Colonic mucosa (tissue), 4 donors: Measurements from ENCODE around the gene CD69. TPM values are rescaled to one million over a fixed set of nuclear protein-coding genes. Genes with fewer than 3 reads are reported as not detected.

Source experiments
- DNase-seq: peaks from one replicate; pipeline ENCODE4 v3.0.0-alpha.2; 2020
- H3K27ac ChIP-seq: fragments of 200-600 bp; one replicate; pipeline ENCODE4 v1.8.0; 2021
- H3K27me3 ChIP-seq: fragments of 200-600 bp; one replicate; pipeline ENCODE4 v1.8.0; 2021
- H3K36me3 ChIP-seq: fragments of 200-600 bp; one replicate; pipeline ENCODE4 v1.8.0; 2021
- H3K4me1 ChIP-seq: fragments of 200-600 bp; one replicate; pipeline ENCODE4 v1.8.0; 2021; ENCODE audit warnings: mild to moderate bottlenecking
- H3K4me3 ChIP-seq: fragments of 200-600 bp; one replicate; pipeline ENCODE4 v1.8.0; 2021
- H3K9ac ChIP-seq, 2 donors: one replicate each; pipeline ENCODE4 v1.7.0; 2013; ENCODE audit warnings: control low read depth in 2 of 2, low read depth in 2 of 2, low read length in 2 of 2
- H3K9me3 ChIP-seq: fragments of 200-600 bp; one replicate; pipeline ENCODE4 v1.8.0; 2021
- intact Hi-C: fragments of 100-400 bp; cut with DNase I; formaldehyde crosslinking; loops from one replicate; pipeline ENCODE4 v1.14.1; 2022
- total RNA-seq, 2 donors: library from RNA; stranded (reverse); fragmentation: NEBNext Ultra II Directional in 1 of 2; extraction: Animal tissue kit (Norgen Biotek cat#: 25700) in 1 of 2; gene quantifications; one replicate each; pipeline ENCODE4 v1.2.1, GENCODE V29; 2021
- TF ChIP-seq, protein P1 (sequence below): fragments of 200-600 bp; IDR thresholded peaks from one replicate; pipeline ENCODE4 v1.8.0; 2022; ENCODE audit warnings: antibody characterized with exemption, mild to moderate bottlenecking
- donor health status: healthy.
- donor health status: DM: no; HTN: no; CAD: no.
- donor health status: DM: no; HTN: no; CAD: no.

The CD69 gene
- total RNA-seq, 2 donors from 2014 or later = 1.4 to 3.2 TPM

DNA sequence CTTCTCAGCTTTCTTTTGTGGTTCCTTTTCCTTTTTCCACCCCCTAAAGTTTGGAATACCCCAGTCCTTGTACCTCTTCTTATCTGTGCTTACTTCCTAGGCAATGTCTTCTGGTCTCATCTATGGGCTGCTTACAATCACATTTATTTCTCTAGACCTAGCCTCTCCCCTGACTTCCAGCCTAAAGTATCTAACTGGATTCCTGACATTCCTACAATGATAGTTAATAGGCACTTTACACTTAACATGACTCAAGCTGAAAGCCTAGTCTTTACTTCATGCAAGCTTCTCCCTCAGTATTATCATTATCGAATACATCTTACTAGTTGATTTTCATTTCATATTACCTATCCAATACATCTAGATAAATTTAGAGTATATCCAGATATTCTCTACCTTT, 49.0 kb downstream of the CD69 start:
- H3K4me3 ChIP-seq = no peak overlapping the region
- intact Hi-C loops = no loop called here
- no peak overlapping the region for H3K27ac ChIP-seq
- no peak overlapping the region for H3K9ac ChIP-seq
- no peaks in the 10 kb centered on the region for H3K27me3 ChIP-seq
- TF ChIP-seq, protein P1, sequence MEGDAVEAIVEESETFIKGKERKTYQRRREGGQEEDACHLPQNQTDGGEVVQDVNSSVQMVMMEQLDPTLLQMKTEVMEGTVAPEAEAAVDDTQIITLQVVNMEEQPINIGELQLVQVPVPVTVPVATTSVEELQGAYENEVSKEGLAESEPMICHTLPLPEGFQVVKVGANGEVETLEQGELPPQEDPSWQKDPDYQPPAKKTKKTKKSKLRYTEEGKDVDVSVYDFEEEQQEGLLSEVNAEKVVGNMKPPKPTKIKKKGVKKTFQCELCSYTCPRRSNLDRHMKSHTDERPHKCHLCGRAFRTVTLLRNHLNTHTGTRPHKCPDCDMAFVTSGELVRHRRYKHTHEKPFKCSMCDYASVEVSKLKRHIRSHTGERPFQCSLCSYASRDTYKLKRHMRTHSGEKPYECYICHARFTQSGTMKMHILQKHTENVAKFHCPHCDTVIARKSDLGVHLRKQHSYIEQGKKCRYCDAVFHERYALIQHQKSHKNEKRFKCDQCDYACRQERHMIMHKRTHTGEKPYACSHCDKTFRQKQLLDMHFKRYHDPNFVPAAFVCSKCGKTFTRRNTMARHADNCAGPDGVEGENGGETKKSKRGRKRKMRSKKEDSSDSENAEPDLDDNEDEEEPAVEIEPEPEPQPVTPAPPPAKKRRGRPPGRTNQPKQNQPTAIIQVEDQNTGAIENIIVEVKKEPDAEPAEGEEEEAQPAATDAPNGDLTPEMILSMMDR = no peak
- no peaks in the 10 kb centered on the region for H3K9me3 ChIP-seq
- no peaks in the 10 kb centered on the region for H3K4me1 ChIP-seq
- DNase-seq = no peak
- H3K36me3 ChIP-seq = no peaks in the 10 kb centered on the region

GRCh38 chr12:9710584-9711375, 49.9 kb downstream of the CD69 start:
- no peaks in the 10 kb centered on the region for H3K4me1 ChIP-seq
- no peak overlapping the region for H3K9ac ChIP-seq
- no peak overlapping the region for H3K4me3 ChIP-seq
- DNase-seq = no peak
- no peaks in the 10 kb centered on the region for H3K36me3 ChIP-seq
- H3K27me3 ChIP-seq = no peaks in the 10 kb centered on the region
- intact Hi-C loops = no loop called here
- H3K27ac ChIP-seq = no peak overlapping the region
- H3K9me3 ChIP-seq = no peaks in the 10 kb centered on the region
- TF ChIP-seq, protein P1 = no peak

DNA sequence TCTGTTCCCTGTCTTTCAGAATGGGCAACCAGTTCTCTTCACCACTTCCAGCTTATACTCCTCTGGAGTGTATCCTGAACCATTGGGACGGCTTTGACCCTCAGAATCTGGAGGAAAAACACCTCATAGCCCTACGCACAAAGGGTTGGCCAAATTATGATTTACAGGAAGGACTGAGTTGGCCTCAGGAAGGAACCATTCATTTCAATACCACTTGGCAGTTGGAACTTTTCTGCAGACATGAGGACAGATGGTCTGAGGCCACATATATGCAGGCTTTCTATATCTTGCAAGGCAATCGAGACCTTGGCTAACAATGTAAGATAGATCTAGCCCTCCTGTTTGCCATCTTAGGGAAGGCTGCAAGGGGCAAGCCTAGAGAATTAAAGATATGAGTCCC, 51.8 kb downstream of the CD69 start:
- DNase-seq = no peak
- no peaks in the 10 kb centered on the region for H3K4me1 ChIP-seq
- no peak overlapping the region for H3K27ac ChIP-seq
- no peaks in the 10 kb centered on the region for H3K36me3 ChIP-seq
- H3K9ac ChIP-seq = no peak overlapping the region
- H3K27me3 ChIP-seq = no peaks in the 10 kb centered on the region
- H3K4me3 ChIP-seq = no peak overlapping the region
- H3K9me3 ChIP-seq = no peaks in the 10 kb centered on the region
- TF ChIP-seq, protein P1 = no peak
- intact Hi-C loops = loop anchor here (5.0 kb wide), 1 partner anchor 377 kb away; no protein-coding TSS in a partner anchor

- no peak overlapping the region for H3K27ac ChIP-seq
Measured at GRCh38 chr12:9707864-9708808, 52.6 kb downstream of the CD69 start.

DNA sequence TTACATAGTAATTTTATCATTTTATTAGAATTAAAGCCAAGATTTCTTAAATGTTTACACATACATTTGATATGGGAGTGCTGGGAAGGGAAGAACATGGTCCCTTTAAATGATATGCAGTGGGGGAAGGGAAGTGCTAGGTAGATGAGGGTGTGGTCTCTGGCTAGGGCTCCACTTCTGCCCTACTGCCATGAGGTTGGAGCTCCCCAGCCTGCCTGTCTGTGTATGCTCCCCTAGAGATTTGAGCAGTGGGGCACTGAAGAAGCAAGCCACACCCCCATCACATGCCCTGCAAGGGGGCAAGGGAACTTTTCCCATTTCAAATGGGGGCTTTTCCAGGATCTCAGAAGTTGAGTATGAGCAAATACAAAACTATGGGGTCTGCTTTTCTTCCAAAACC, 53.3 kb downstream of the CD69 start:
- DNase-seq = no peak
- TF ChIP-seq, protein P1 = no peak
- intact Hi-C loops = loop anchor here (2.0 to 5.0 kb wide), 2 partner anchors 73 to 375 kb away; no protein-coding TSS in a partner anchor
- Histone ChIP-seq H3K27me3 (no peaks in the 10 kb centered on the region), H3K9me3 (no peaks in the 10 kb centered on the region), H3K27ac (no peak overlapping the region), H3K9ac (no peak overlapping the region), H3K4me3 (no peak overlapping the region), H3K4me1 (no peaks in the 10 kb centered on the region), H3K36me3 (no peaks in the 10 kb centered on the region)

More at GRCh38 chr12:9707864-9708808, 52.6 kb downstream of the CD69 start:
- Histone ChIP-seq H3K36me3 (no peaks in the 10 kb centered on the region), H3K9ac (no peak overlapping the region), H3K27me3 (no peaks in the 10 kb centered on the region), H3K4me3 (no peak overlapping the region), H3K9me3 (no peaks in the 10 kb centered on the region), H3K4me1 (no peaks in the 10 kb centered on the region)
- intact Hi-C loops = loop anchor here (2.0 to 5.0 kb wide), 2 partner anchors 73 to 376 kb away; no protein-coding TSS in a partner anchor
- TF ChIP-seq, protein P1 = peak; percentile 67
- peak; percentile 56 for DNase-seq
